ENCODE results near the gene GPI.

The GPI gene

GRCh38 chr19:34341935-34342680, 22.9 kb upstream of the GPI start:
- no peak for DNase-seq (ENCODE audit: low read depth)

GRCh38 chr19:34343751-34344150, 21.2 kb upstream of the GPI start:
- no peak for DNase-seq (ENCODE audit: low read depth)

- peak; percentile 34 for DNase-seq (ENCODE audit: low read depth)
Observed at GRCh38 chr19:34345947-34346351, 19.0 kb upstream of the GPI start.

DNA sequence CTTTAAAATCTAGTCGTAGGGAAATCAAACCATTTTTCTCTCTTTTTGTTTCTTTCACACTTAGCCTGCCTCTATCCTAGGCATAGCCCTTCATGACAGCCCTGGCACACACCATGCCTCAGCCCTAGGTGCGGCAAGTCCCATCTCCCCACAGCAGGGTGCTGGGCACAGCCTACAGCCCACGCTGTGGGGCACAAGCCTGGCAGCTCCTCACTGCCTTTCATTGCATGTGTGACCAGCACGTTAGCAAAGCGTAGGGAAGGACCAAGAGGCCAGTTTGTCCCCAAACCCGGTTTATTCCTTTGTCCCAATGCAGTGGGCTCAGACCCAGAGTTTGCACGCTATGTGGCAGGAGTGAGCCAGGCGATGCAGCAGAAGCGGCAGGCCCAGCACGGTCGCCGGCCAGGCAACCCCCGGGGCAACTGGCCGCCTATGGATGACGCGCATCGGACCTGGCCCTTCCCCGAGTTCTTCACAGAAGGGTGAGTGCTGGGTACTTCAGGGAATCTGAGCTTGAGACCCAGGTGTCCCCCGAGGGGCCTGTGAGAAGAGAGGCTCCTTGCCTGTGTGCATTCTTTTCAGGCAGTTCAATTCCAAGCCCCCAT, 17.3 kb upstream of the GPI start:
- no peak for DNase-seq (ENCODE audit: low read depth)

GRCh38 chr19:34348899-34349487, 16.0 kb upstream of the GPI start:
- no peak for DNase-seq (ENCODE audit: low read depth)

GRCh38 chr19:34350161-34350561, 14.8 kb upstream of the GPI start:
- peak; percentile 29 for DNase-seq (ENCODE audit: low read depth)

- no peak for DNase-seq (ENCODE audit: low read depth)
Observed at GRCh38 chr19:34351382-34351826, 13.6 kb upstream of the GPI start.

GRCh38 chr19:34353546-34353945, 11.4 kb upstream of the GPI start:
- no peak for DNase-seq (ENCODE audit: low read depth)

DNA sequence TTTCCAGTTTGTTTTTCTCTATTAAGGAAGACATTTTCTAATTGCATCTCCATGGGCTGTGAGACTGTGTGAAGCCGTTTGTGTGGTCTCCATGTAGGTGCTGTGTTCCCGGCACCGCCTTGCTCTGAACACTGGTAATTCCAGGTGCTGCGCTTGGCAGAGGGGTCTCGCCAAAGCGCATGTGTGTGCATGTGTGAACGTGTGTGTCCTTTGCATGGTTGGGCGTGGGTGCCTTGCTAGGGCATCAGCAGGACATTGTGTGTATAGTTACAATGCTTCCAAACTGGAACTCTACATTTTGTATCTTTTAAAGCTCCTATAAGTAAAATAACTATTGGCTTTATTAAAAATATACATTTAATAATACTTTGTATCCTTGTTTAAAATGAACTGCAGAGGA, 9.8 kb upstream of the GPI start:
- no peak for DNase-seq (ENCODE audit: low read depth)

DNA sequence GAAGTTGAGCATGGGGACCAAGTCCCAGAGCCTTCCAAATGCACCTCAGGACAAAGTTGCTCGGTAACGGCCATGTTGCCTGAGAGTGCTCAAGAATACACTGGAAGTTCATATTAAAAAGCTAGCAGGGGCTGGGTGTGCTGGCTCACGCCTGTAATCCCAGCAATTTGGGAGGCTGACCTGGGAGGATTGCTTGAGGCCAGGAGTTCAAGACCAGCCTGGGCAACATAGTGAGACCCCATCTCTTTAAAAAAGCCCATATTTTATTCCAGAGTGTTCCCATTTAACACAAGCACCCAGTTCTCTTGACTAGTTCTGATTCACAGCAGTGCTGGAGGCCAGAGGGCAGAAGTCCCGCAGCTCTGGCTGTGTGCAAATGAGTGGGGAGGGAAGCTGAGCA, 8.1 kb upstream of the GPI start:
- no peak for DNase-seq (ENCODE audit: low read depth)

DNA sequence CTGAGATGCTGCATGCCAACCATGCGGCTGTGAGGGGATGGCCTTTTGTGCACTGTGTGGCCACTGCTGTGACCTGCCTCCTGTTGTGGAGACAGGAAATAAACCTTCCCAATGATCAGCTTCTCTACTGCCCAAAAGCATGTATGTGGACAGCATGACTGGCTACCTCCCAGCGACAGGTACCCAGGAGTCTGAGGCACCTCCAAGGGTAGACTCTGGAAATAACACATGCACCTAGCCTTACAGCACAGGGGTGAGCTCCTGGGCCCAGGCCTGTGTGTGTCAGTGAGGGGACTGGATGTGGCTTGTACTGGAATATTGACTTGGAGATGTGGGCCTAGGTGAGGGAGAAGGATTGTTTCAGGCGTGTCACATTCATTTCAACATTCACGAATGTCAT, 7.6 kb upstream of the GPI start:
- DNase-seq (ENCODE audit: low read depth), result no peak

GRCh38 chr19:34359140-34359953, 5.6 kb upstream of the GPI start:
- peak; percentile 94 for DNase-seq (ENCODE audit: low read depth)

GRCh38 chr19:34359954-34360315, 5.1 kb upstream of the GPI start:
- DNase-seq (ENCODE audit: low read depth), result no peak

DNA sequence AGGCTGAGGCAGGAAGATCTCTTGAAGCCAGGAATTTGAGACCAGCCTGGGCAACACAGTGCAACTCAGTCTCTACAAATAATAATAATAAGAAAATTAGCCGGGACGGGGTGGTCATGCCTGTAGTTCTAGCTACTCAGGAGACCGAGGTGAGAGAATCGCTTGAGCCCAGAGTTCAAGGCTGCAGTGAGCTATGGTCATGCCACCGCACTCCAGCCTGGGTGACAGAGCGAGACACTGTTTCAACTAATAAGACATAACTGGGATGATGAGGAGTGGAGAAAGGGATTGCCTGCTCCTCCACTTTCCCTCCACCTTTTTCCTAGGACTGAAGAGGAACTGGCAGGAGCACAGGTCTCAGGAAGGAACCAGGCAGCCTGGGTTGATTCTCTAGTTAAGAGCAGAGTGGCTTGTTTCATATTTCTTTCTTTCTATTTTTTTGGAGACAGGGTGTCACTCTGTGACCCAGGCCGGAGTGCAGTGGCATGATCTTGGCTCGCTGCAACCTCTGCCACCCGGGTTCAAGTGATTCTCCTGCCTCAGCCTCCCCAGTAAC, 4.6 kb upstream of the GPI start:
- no peak for DNase-seq (ENCODE audit: low read depth)

GRCh38 chr19:34362679-34363069, 2.3 kb upstream of the GPI start:
- no peak for DNase-seq (ENCODE audit: low read depth)

GRCh38 chr19:34363094-34363493, 1.9 kb upstream of the GPI start:
- no peak for DNase-seq (ENCODE audit: low read depth)

DNA sequence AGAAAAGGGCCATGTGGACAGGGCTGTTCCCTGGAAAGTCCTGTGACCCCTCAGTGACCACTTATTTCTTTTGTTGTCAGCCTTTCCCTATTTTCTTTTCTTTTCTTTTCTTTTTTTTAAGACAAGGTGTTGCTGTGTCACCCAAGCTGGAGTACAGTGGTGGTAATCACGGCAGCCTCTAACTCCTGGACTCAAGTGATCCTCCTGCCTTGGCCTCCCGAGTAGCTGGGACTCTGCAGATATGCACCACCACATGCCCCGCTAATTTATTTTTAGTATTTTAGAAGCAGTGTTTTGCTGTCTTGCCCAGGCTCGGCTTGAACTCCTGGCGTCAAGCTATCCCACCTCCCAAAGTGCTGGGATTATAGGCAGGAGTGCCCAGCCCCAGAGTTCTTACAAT, 1.1 kb upstream of the GPI start:
- DNase-seq (ENCODE audit: low read depth), result no peak

DNA sequence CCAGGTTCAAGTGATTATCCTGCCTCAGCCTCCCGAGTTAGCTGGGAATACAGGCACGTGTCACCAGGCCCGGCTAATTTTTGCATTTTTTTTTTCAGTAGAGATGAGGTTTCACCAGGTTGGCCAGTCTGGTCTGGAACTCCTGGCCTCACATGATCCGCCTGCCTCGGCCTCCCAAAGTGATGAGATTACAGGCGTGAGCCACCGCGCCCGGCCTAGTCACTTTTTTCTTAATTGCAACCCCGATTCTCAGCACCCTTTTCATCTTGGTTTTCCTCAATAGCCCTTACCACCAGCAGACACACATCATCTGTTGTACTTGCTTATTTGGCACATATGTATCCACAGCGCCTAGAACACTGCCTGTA, 550 bp upstream of the GPI start:
- no peak for DNase-seq (ENCODE audit: low read depth)

DNA sequence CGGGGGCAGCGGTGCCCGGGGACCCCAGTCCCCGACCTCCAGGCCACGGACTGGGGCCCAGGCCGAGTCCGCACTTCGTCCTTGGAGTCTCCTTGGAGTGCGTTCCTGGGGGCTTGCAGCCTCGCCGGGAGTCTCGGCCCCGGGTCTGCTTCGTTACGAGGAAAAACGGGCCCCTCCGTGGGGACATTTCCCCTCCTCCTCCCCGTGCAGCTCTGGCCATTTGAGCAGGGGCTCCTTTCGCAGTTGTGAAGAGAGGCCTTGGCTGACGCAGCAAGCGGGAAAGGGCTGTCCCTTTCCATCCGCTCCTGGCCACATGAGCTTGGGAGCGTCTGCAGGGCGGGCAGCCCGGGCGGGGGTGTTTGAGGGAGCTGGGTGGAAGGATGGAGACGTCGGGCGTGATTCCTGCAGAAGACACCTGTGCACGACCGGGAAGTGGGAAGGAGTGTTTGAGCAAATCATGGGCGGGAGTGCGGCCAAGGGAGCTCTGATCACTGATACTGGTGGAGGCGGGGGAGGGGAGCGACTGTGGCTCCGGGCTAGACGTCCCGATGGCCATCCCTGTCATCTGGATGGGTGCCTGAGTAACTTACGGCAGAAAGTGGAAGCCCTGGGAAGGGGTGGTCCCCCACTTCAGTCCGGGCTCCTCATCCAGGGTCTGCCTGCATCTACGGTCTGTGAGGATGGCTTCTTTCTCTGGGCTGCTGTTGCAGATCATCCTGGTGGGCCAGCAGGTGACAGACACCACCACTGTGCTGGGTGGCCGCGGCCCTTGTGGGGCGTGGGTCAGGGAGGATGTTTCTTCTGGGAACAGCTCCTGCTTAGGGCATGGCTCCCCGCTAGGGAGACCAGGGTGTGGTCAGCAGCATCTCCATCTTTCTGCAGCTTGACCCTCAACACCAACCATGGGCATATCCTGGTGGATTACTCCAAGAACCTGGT, 736 bp downstream of the GPI start:
- no peak for DNase-seq (ENCODE audit: low read depth)

DNA sequence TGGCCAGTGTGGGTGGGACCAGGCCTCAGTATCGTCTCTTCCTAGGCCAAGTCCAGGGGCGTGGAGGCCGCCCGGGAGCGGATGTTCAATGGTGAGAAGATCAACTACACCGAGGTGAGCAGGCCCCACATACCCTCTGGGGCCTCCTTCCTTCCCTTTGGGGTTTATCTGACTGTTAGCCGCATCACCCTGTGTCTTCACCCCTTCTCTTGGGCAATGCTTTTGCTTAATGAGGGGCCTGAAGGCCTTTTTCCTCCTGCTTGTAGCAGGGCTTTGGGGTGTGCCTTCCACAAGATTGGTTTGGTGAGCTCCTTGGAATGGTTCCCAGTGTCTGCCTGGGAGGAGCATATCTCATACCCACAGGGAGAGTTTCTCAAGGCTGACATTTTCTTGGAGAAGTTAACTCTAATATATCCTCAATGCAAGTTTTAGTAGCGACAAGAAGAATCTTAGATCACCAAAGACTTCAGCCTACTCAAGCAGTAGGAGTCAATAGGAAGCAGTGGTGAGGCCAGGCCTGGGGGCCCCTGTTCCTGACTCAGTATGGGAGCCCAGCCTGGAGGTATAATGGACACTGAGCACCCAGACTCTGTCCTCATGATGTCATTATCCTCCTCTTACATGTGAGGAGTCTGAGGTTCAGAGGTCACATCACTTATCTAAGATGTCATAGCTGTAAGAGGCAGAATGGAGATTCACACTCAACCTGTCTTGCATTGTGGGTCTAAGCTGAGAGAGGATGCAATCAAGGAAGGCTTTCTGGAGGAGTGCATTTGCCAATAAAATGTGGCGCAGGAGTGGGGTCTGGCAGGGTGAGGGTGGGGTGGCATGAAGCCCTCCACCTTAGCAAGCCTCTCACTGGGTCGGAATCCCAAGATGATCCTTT, 2.0 kb downstream of the GPI start:
- DNase-seq (ENCODE audit: low read depth), result no peak

DNA sequence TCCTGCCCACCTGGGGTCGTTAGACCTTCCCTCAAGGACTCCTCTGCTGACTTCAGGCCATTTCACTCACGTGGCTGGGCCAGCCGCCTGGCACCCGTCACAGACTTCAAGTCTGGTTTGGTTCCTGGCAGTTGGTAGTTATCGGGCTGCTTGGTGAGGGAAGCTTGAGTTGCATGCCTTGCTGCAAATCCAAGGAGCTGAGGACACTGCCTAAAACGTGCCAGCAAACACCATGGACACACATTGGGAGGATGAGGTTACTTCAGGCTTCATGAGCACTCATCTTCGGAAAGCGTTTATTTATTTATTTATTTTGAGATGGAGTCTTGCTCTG, 2.6 kb downstream of the GPI start:
- no peak for DNase-seq (ENCODE audit: low read depth)
